NCI-H748 (cell line): ENCODE data around the gene GCC2.
"Not testable (repeated sequence)": the region's sequence is repeated elsewhere in the genome, so short reads cannot be mapped to it uniquely, and the experiment has no call there.

Source experiments
- DNase-seq: peaks from one replicate; lab custom pipeline; 2025; ENCODE audit not compliant: unreplicated experiment; lab: John Stamatoyannopoulos, UW

The GCC2 gene

DNA sequence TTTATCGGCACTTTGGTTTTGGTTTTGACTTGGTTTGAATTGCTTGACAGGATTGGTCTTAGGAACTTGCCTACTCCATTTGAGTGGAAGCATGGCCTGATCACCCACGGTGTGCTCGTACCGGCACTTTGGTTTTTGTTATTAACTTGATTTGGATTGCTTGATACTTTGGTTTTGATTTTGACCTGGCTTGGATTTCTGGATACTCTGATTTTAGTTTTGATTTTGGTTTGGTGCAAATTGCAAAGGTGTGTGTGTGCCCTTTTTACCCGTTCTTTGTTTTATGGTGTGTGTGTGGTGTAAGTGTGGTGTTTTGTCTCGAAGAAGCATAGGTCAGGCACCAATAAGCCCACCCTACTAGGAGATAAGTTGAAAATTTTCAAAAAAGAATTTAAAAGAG is 75.7 kb downstream of the GCC2 start:
- not testable (repeated sequence) for DNase-seq

DNA sequence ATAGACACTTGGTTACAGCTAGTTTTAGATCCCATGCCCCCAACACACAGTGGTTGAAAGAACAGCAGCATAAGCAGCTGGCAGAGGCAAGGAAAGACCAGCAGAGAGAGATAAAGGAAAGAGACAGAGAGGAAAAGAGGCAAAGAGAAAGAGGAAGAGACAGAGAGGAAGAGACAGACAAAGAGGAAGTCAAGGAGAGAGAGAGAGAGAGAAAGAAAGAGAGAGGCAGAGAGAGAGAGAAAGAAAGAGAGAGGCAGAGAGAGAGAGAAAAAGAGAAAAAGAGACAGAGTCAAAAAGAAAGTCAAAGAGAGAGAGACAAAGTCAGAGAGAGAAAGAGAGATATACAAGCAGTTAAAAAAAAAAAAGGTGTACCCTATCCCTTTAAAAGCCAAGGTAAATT is 76.3 kb downstream of the GCC2 start:
- DNase-seq = not testable (repeated sequence)

DNA sequence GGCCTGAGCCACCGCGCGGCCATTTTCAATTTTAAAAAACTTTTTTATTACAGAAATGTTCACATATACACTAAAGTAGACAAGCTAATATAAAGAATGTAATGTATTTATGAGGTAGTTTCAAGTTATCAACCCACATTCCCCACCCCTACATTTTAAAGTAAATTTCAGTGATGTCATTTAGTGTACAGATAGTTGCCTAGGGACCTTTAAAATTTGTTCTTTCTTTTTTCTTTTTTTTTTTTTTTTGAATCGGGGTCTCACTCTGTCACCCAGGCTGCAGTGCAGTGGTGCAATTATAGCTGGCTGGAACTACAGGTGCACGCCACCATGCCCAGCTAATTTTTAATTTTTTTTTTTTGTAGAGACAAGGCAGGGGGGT is 82.7 kb downstream of the GCC2 start:
- DNase-seq = no peak

DNA sequence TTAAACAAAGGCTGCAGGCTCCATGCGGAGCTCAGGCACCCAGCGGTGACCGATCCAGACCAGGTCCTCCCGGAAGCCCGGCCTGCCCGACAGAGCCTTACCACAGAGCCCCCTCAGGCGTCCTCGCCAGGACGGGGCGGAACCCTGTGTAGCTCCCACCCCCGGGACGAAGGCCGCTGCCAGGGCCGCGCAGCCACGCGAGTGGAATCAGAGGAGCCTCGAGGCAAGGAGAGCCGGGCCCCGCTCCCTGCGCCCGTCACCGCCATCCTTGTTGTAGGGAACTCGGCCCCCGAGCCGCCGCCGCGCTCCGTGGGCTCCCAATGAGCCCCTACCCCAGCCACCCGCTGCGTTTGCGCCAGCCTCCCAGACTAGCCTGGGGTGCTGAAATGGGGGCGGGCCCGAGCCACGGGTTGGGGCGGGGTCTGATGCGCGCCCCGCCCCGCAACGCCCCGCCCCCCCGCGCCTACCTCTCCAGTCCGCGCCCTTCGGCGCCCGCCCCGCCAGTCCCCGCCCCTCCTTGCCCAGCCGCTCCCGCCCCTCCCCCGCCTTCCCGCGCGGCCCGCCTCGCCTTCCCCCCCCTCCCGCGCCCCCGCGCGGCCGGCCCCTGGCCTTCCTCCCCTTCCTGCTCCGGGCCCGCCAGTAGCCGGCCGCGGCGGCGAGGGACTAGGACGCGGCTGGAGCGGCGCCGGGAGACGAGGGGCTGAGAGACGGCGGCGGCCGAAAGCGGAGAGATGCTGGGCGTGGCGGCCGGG is 85.0 kb downstream of the GCC2 start, which contains the start of gene LIMS1:
TSS of gene LIMS1 (plus strand) at position 639 of the 752 bp plus-strand sequence. CDS start at position 732, 93 bp downstream.
- peak; percentile 80 for DNase-seq

DNA sequence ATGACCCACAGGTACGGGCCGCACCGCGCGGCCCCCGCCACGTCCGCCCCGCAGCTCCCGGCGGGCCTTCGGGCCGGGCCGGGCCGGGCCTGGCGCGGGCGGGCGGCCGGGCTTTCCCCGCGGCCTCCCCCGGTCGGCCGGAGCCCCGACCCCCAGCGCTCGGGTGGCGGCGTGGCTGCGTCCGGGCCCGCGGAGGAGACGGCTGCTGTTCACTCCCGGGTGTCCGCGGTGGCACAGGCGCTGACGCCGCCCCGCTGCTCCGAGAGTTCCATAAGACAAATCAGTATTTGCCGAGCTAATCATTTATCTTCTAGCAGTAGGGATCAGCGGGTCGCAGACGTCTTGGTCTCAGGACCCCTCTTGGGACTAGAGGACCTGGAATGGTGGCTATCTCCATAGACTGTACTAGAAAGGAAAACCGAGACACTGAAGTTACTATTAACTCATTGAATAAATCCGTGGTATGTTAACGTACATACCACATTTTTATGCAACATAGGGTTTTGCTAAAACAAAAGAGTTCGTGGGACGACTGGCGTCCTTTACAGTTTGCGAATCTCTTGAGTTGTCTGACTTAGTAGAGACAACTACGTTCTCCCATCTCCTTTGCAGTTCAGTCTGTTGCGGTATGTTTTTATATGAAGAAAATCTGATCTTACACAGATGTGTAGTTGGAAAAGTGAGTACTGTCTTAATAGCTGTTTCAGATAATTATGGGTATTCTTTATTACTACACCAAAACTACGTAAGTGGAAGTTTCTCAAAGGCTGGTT is 85.8 kb downstream of the GCC2 start:
- peak; percentile 53 for DNase-seq

DNA sequence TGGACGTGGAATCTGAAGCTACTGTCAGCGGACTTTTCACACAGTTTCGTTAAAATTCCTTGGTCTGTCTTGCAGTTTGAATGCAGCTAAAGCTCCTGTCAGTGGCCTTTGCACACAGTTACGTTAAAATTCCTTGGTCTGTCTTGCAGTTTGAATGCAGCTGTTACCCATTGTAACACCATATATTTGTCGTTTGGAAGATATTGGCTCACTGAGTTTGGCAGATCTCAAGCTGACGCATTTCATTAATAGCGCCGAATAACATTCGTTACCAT is 86.3 kb downstream of the GCC2 start:
- DNase-seq = no peak

DNA sequence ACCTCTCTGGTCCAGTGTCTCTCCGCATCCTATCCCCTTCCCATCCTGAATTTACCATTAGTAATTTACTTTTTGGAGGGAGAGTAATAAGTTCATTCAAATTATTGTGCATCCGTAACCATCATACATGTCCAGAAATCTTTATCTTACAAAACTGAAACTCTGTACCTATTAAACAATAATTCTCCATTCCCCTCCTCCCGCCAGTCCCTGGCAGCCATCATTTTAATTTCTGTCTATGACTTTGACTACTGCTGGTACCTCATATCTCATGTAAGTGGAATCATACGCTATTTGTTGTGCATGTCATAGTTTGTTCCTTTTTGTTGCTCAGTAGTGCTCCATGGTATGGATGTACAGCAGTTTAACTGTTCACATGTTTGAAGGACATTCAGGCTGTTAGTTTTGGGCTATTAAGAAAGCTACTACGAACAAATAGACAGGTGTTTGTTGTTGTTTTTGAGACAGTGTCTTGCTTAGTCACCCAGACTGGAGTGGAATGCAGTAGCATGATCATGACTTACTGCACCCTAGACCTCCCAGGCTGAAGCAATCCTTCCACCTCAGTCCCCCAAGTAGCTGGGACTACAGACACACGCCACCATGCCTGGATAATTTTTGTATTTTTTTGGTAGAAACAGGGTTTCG is 87.3 kb downstream of the GCC2 start:
- DNase-seq = no peak

DNA sequence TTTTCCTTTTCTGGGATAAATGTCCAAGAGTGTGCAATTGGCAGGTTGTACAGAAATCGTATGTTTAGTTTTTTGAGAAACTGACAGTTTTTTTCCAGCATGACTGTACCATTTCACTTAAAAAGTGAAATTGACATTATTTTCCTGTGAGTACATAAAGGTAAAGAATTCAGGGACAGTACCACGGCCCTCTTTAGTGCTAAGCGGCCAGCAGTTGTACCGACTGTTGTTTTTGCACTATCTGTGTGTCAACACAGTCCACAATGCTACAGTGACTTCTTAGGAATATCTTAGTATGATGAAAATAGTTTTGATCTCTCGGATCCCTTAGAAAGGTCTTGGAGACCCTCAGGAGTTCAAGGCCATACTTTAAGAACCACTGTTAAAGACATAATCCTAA is 87.9 kb downstream of the GCC2 start:
- no peak for DNase-seq

DNA sequence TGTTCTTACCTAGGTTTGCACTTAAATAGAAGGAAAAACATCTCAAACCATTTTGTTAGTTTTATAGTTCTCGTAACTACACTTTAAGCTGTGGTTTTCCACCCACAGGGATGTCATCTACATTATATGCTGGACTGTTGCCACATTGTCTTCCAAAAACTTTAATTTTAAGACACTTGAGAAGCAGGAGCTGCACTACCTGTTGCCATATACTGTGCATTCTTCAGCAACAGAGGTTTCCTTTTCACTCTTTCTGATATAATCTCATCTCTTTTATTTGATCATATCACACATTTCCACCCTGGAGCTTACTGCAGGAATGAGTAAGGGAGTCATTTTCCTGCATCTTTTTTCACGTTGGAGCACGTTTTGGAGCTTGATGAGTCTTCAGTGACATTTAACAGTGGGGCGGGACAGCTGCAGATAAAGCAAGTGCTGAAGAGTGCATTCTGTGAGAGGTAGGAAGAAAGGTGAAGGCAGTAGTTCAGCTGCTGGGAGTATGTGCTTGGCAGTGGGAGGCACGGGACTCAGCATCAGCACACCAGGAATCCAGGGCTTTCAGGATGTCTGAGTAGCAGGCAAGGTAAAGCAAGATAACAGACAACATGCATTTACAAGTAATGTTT is 89.1 kb downstream of the GCC2 start:
- DNase-seq = no peak

DNA sequence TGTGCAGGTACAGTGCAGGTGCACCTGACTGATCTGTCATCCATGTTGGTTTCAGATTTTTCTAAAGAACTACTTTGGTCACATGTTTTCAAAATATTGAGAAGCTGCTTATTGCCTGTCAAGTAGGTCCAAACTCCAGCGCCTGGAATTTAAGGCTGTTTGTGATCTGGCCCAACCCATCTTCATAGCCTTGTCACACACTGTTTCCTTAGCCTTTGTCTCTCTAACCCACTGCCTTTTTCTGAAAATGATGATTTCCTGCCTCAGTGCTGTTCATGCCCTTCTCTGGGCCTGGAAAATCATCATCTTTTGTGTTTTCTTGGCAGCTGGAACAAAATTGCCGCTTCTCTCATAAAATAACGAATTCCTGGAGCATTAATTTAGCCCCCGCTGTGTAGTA is 92.4 kb downstream of the GCC2 start:
- no peak for DNase-seq

DNA sequence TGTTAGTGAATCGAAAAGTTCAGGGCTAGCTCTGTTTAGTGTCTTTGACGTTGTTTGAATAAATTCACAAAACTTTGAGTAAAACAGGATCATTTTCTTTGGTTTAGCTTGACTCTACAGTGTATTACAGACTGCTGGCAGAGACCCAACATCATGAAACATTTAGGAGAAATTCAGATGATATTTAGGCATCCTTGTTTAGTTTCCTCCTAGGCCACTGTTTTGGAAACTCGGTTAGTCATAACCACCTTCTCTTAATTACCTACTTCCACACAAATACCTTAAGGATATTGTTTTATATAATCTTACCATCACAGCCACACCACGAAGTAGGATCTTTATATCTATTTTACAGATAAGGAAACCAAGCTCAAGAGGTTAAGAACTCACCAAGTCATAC is 93.1 kb downstream of the GCC2 start:
- no peak for DNase-seq

DNA sequence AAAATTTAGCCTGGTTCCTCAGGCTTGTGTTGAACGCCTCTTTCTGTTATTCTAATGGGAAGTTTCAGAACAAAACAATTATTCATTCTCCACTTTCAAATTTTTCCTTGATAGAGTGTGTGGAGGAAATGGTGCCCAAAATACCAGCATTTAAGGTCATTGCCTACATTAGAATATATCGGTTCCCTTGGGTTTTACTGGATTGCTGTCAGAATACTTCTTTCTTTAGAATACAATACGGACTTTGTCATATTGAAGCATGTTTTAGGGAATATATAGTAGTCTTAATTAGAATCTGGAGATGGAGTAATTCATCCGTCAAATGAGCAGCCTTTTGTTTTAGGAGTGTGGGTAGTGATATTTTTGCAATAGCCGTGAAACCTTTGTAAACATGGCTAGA is 98.6 kb downstream of the GCC2 start:
- DNase-seq = no peak

DNA sequence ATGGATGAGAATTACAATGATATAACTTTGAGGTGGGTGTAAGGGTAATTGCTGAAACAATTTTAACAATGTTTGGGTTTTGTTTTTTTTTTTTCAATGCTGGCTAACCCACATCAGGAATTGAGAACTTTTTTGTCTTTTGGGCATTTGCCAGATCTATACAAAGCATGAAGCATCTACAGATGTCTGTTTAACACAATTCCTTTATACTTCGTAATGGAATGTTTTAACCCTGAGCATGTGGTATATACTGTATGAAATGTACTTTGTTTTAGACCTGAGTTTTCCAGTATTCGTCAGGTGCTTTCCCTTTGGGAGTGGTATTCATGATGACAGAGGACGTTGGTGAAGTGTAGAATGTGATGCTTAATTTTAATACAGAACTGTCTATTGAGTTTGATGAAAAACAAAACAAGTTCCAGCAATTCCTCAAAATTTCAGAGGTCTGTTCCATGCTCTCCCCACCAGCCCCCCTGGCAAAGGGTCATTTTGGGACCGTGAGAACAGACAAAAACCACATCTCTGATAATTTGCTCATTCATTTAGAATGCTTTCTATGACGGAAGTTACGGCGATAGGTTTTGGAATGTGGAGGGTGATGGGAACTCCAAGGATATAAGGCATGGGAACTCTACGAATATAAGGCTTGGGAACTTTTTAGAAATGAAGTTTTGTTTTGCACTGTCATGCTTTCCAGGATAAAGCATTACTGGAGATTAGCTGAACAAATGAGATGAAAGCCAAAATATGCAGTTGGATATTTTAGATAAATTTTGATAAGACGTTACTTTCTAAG is 99.4 kb downstream of the GCC2 start:
- DNase-seq = no peak

DNA sequence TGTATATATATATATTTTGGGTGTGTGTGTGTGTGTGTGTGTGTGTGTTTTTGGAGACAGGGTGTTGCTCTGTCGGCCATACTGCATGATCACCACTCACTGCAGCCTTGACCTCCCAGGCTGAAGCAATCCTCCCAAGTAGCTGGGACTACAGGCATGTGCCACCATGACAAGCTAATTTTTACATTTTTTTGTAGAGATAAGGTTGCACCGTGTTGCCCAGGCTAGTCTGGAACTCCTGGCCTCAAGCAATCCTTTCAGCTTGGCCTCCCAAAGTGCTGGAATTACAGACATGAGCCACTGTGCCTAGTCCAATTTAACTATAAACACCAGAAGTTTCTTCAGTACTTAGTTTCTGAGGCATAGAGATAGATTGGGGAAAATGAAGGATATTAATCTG is 103.6 kb downstream of the GCC2 start:
- DNase-seq = no peak

DNA sequence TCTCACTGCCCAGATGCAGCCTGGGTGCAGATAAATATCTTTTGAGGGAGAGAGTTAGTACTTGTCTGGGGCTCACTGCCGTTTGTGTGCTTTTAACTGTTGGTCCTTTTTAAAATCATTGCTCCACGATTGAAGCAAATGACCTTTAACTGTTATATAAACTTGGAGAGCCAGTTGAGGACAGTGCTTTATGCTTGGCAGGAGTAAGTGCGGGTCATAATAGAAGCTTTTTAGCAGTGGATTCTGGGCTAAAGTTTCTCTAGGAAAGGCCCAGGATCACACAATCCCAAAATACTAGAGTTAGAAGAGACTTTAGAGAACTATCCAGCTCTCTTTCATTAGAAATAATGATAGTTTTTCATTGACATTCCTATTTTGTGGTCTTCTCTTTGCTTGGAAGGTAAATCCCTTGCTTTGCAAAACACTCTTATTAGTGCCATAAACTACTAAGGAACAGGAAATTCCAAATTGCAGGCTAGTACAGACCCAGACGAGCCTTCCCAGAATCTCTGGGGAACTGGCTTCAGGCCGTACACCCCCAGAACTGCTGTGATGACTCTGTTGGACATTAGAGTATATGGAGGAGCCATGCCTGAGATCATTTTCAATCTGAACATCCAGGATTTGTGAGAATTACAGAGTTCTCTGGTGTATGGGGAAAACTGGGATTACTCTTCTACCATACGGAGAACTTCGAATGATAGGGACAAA is 104.4 kb downstream of the GCC2 start:
- DNase-seq = no peak

DNA sequence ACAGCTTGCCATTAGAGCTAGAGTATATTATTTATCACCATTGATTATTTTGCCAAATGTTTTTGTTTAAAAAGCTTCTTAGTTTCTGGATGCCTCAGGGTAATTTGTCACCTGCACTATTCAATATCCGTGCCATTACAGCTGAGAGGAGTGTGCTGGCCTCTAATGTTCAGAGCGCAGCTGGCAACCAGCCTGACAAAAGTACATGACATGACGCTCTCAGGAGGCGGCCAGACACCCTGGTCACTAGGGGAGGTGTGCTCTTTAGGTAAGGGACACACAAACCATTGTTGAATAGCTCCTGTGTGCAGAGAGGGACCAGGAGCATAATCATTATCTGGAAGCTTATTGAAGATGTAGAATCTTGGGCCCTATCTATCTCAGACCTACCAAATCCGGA is 105.5 kb downstream of the GCC2 start:
- DNase-seq = no peak

DNA sequence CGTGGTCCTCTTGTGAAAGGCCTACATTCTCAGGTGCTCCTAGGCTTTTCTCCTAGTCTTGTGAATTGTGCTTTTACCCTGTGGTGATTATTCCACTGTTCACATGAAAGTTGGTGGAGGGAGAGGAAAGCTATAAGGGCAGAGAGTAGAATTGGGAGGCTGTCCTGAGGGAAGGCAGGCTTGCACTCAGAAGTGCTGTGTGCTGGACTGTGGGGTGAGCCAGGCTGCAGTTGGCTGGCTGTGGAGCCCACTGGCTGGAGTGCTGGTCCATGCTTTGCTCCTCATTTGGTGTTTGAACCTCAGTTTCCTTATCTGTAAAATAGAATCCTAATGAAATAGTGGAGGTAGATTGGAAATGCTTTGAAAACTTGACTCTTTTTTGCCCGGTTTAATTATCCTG is 106.6 kb downstream of the GCC2 start:
- no peak for DNase-seq

DNA sequence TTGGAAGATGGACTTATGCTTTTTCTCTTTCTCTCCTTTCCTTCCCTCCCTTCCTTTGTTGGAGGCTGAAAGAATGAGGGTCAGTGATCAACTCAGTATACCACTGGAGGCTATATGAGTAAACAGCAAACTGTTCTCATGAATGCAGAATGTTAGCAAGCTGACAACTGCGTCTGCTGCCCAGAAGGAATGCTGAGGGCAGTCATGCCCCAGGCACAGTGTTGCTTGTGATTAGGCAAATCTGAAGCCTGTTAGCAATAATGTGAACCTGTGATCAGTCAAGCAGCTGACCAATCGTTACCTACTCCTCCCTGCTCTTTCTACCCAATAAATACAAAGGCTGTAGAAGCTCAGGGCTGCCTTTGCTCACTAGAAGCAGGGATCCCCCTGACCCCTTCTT is 107.6 kb downstream of the GCC2 start:
- DNase-seq = not testable (repeated sequence)
